NB4 (cell line): ENCODE measurements around the gene GRM5.
"Not testable (repeated sequence)": the region's sequence is repeated elsewhere in the genome, so short reads cannot be mapped to it uniquely, and the experiment has no call there.

ENCODE experiments used
- DNase-seq: peaks from one replicate; pipeline ENCODE4 v3.0.0; 2010; ENCODE audit warnings: low read depth
- H3K4me3 ChIP-seq: one replicate; pipeline ENCODE4 v1.5.1; 2011; ENCODE audit warnings: mild to moderate bottlenecking, low read depth, low read length, moderate library complexity
- CTCF ChIP-seq: IDR thresholded peaks from one replicate; pipeline ENCODE4 v1.5.1; 2012; ENCODE audit warnings: low read depth, low read length
- MYC ChIP-seq: IDR thresholded peaks from 2 replicates; pipeline ENCODE4 v1.6.1; 2011; ENCODE audit warnings: low read depth, low read length
- POLR2A ChIP-seq: IDR thresholded peaks from 2 replicates; pipeline ENCODE4 v1.6.1; 2011; ENCODE audit warnings: mild to moderate bottlenecking; ENCODE audit not compliant: insufficient read length; ENCODE audit errors: extremely low read depth
- TF ChIP-seq, protein P1 (sequence below): IDR thresholded peaks from 2 replicates; pipeline ENCODE4 v1.6.1; 2011; ENCODE audit warnings: low read depth, low read length

The GRM5 gene

GRCh38 chr11:88535266-88535665 lies 530.5 kb downstream of the GRM5 start:
- TF ChIP-seq POLR2A (no peak), MYC (no peak), CTCF (no peak)
- TF ChIP-seq, protein P1, sequence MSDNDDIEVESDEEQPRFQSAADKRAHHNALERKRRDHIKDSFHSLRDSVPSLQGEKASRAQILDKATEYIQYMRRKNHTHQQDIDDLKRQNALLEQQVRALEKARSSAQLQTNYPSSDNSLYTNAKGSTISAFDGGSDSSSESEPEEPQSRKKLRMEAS: no peak
- no peak for DNase-seq
- no peak overlapping the region for H3K4me3 ChIP-seq

GRCh38 chr11:88534706-88535105 lies 531.1 kb downstream of the GRM5 start:
- not testable (repeated sequence) for H3K4me3 ChIP-seq, DNase-seq

DNA sequence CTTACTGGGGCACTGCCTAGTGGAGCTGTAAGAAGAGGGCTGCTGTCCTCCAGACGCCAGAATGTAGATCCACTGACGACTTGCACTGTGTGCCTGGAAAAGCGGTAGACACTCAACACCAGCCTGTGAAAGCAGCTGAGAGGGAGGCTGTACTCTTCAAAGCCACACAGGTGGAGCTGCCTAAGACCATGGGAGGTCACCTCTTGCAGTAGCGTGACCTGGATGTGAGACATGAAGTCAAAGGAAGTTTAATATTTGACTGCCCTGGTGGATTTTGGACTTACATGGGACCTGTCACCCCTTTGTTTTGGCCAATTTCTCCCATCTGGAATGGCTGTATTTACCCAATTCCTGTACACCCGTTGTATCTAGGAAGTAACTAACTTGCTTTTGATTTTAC lies 531.6 kb downstream of the GRM5 start:
- TF ChIP-seq POLR2A (no peak), MYC (no peak), CTCF (no peak)
- TF ChIP-seq, protein P1: no peak
- no peak for DNase-seq
- no peak overlapping the region for H3K4me3 ChIP-seq

DNA sequence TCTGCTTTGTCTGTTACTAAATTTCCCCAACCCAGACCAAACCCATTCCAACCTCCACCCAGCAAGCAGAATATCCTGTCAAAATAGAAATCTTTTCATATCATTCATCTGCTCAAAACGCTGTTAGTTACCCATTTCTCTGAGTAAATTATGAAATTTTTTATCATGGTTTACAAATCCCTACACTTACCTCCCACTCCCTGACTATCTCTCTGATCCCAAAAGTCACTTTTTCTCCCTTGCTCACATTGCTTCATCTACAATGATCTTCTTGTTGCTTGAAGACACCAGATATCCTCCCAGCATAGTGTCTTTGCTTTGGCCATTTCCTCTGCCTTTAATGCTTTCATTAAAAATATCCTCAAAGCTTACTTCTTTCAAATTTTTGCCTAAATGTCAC lies 532.8 kb downstream of the GRM5 start:
- no peak overlapping the region for H3K4me3 ChIP-seq
- DNase-seq: no peak
- TF ChIP-seq POLR2A (no peak), MYC (no peak), CTCF (no peak)
- TF ChIP-seq, protein P1: no peak

- TF ChIP-seq MYC: no peak
- TF ChIP-seq, protein P1: no peak
- no peak for TF ChIP-seq POLR2A
- TF ChIP-seq CTCF: no peak
- no peak for DNase-seq
- no peak overlapping the region for H3K4me3 ChIP-seq
Observed at GRCh38 chr11:88531831-88532230, 534.0 kb downstream of the GRM5 start.

DNA sequence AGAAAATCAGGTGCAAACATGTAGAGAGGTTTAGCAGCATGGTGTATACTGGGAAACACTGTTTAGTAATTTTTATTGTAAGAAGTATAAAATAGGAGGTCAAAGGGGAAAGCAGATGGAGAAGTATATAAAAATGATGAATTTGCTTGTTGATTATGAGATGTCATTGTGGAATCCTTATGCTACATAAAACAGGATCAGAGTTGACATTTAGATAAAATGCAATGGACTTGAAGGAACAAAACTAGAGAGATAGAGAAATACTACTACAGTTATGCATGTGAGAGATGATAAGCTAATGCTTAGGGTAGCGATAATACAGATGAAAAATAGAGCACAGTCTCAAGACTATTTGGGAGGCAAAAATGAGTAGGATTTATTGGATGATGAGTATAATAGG lies 536.4 kb downstream of the GRM5 start:
- no peak overlapping the region for H3K4me3 ChIP-seq
- DNase-seq: no peak

More for the DNA sequence above, 536.4 kb downstream of the GRM5 start:
- TF ChIP-seq POLR2A (no peak), MYC (no peak), CTCF (no peak)
- TF ChIP-seq, protein P1: no peak
